NT2/D1 (cell line): ENCODE results near the gene LAMA5.

ENCODE experiments used
- SUZ12 ChIP-seq: IDR thresholded peaks from 2 replicates; pipeline ENCODE4 v1.6.1; 2011; ENCODE audit not compliant: insufficient read length, insufficient read depth; ENCODE audit errors: extremely low read depth
- YY1 ChIP-seq: IDR thresholded peaks from 2 replicates; pipeline ENCODE4 v1.6.1; 2011; ENCODE audit not compliant: insufficient read length, insufficient read depth
- ZNF274 ChIP-seq: IDR thresholded peaks from 2 replicates; pipeline ENCODE4 v1.6.1; 2011; ENCODE audit warnings: mild to moderate bottlenecking, low read depth, low read length

DNA sequence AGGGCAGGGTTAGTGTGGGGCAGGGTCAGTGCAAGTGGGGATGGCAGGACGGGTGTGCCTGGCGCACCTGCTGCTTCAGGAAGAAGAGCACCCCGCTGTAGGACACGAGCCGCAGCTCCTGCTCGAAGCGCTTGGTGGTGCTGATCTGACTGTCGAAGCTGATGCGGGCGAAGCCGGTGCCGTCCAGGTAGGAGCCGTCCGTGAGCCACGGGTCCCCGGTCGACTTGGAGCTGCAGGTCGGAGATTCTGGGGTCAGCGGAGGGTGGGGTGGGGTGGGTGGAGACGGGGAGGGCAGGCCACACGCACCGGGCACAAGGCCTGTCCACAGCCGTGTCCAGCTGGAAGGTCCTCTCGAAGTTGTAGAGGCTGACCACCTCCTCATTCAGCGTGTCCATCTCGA is 54.1 kb downstream of the LAMA5 start:
- no peak for TF ChIP-seq YY1
- TF ChIP-seq ZNF274: no peak
- no peak for TF ChIP-seq SUZ12
